HG02885 (cell line): ENCODE results near the gene CERT1.
A peak's percentile ranks its signal among the peaks of the same experiment; 100 is the strongest.
"Not testable (repeated sequence)": the region's sequence is repeated elsewhere in the genome, so short reads cannot be mapped to it uniquely, and the experiment has no call there.

ENCODE experiments used
- ATAC-seq: cut with Tn5 transposase; IDR thresholded peaks from one replicate; pipeline ENCODE4 v1.9.1; 2021; ENCODE audit warnings: mild to moderate bottlenecking; ENCODE audit not compliant: unreplicated experiment, poor library complexity

Gene CERT1

DNA sequence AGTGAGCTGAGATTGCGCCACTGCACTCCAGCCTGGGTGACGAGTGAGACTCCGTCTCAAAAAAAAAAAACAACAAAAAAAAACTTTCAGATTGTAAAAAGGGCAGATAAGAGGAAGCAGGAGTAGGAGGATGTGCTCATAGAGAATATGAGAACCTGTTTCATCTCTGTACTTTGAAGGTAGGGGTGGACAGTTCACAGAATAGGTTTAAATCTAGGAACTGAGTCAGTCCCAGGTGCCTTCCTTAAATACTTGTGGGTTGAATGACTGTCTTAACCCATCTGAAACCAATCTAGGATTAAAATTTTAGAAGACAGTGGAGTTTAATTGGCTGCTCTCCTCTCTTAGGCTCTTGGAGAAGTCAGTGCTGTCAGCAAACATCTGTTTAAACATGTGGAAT, 12.6 kb upstream of the CERT1 start:
- peak; percentile 92 for ATAC-seq

DNA sequence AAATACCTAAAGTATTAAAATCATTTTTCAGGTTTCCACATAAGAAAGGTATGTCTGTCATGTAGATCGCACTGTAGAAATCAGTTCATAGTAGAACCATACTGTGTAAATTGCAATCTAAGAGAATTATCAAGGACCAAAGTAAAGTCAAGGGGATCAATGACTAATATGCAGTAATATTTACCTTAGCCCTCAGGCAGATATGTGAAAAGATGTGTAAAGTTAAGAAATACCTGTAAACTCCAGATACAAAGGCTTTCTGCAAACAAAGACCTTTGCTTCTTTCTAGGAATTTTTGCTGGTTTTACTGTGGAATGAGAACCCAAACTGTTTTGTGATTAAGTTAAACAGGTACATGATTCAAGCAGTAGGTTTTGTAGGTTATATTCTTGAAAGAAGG, 11.8 kb upstream of the CERT1 start:
- ATAC-seq: no peak

DNA sequence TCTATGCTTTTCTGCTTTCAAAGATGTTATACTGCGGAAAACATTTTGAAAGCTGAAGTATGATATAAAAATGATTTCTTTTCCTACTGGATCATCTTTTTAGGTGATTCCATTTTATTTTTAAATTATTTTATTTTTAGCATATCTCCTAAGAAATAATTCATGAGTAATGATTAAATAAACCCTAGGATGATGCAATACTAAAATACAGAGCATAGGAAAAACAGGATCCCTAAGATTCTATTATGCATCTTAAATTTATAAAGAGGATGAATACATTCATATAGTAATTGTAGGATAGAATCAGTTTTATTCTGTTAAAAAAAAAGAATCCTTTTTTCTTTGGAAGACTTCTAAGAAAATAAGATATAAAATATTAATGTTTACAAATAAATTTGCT, 11.1 kb upstream of the CERT1 start:
- ATAC-seq: no peak

DNA sequence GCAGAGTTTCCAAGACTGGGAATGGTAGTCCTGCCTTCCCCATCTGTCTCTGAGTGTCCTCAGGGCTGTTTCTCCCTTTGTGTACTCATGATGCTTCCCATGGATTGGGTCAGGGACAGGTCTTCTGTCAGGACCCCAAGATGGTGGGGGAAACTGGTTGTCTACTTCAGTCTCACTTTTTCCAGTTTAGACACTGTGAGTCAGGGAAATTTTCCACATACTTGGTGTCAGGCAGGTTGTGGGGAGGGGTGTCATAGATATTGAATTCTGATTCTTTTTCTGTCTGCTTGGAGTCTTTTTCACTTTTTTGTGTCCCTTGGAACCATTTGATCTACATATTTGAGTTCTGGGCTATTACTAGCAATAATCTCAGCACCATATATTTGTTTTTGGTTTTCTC, 10.6 kb upstream of the CERT1 start:
- no peak for ATAC-seq

DNA sequence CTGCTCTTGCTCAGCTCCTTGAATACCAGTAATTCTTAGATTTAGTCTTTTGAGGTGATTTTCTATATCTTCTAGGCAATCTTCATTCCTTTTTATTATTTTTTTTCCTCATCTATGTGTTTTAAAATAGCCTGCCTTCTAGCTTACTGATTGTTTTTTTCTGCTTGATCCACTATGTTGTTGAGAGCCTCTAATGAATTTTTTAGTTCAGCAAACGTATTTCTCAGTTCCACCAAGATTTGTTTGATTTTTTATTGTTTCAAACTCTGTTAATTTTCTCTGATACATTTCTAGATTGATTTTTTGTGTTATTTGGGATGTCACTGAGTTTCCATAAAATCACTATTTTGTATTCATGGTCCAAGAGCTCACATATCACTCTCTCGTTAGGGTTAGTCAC, 9.8 kb upstream of the CERT1 start:
- no peak for ATAC-seq

DNA sequence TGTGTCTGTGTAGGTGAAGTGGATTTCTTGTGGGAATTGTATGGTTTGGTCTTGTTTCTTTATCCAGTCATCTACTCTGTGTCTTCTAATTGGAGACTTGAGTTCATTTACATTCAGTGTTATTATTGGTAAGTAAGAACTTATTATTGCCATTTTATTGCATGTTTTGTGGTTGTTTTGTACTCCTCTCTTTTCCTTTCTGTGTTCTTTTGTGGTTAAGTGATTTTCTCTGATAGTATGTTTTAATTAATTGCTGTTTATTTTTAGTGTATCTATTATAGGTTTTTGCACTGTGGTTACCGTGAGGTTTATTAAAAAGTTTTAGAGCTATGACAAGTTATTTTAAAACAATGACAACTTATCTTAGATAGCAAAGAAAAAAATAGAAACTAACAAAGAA, 8.3 kb upstream of the CERT1 start:
- no peak for ATAC-seq

DNA sequence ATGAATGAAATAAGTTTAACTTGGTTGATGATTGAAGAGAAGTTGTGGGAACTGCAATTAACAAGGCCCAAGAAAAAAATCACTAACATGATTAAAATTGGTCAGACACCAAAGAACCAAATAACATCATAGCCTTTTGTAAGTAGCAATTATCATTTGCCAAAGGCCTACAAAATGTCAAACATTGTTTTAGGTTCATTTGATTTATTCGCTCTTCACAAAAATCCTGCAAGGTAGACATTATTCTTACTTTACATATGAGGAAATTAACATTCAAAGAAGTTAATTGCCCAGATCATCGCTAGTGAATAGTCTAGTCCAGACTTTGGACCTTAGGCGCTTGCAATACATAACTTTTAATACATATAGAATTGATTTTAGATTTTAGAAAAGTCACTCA, 2.9 kb upstream of the CERT1 start:
- no peak for ATAC-seq

DNA sequence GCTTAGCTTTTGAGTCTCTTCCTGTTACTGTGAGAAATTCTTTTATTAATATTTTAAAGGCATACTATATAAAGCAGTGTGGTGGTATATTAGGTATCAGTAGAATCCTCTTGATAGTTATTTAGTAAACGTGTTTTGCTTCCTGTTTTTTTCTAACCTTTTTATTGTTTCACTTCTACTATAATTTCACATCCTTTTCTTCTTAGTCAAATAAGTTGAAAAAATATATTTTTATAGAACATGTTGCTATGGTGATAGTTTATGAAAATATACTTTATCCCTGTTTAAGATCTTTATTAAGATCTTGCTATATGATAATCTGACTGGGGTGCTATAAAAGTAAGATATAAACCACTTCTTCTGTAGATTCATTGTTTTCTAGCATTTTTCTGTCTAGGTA, 2.4 kb upstream of the CERT1 start:
- ATAC-seq: no peak

DNA sequence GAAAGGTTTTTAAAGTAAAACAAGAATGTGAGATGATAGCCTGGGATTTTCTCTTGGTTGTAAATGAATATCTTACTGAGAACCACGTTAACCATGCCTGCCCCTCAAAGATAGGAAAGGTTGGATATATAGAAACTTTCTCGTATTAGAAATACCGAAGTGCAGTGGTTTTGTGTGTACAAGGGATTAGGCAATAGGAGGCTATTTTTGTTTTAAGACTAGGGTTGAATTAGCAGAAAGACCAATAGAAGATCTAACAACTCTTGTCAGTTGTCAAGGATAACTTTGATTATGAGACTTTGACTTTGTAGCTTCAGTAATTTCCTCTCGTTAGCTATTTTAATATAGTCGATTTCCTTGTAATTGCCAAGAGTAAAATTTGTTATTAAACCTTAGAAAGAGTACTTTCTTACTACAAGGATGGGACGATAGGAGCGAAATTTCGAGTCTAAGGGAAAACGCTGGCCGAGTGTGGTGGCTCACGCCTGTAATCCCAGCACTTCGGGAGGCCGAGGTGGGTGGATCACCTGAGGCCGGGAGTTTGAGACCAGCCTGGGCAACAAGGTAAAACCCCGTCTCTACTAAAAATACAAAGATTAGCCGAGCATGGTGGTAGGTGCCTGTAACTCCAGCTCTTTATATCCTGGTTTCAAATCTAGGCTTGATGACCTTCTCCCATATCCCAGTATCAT, 1.1 kb upstream of the CERT1 start:
- ATAC-seq: no peak

DNA sequence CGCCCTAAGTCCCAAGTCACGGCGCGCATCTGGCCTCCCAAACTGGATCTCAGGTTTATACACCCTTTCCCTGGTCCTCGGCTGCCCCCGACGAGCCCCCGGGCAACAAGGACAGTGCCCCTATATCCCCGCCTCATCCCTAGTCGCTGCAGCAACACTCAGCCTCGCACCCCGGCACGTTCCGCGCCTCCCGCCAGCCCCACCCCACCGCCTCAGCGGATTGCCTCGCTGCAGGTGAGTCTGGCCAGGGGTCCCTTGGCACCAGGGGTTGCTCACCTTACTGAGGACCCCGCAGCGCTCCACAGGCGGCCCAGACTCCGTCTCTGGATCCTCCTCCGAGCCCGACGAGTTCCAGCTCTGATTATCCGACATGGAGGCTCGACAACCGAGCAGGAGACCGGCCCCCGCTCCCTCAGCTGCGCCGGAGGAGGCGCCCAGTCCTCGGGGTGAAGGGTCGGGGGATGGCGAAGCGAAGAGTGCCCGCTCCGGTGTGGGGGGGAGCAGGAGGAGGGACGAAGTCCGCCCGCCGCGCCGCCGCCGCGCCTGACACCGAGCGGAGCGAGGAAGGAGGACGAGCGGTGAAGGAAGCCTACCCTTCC, 494 bp downstream of the CERT1 start:
- ATAC-seq: peak; percentile 32

DNA sequence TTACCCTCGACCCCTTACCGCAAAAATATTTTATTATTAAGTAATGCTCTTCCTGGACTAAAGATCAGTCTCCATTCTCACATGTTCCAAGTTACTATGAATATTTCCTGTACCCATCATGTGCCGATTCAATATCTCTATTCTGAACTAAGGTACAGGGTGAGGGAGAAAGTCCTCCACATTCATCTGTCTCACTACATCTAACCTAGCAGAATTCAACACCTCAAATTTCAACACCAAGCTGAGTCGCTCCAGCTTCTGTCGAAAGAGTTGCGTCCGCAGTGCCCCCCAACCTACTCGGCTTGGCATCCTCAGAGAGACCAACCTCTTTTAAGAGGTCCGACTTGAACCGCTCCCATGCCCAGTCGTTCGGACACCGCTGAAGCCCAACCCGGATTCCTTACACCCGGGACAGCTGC, 1.0 kb downstream of the CERT1 start:
- no peak for ATAC-seq

DNA sequence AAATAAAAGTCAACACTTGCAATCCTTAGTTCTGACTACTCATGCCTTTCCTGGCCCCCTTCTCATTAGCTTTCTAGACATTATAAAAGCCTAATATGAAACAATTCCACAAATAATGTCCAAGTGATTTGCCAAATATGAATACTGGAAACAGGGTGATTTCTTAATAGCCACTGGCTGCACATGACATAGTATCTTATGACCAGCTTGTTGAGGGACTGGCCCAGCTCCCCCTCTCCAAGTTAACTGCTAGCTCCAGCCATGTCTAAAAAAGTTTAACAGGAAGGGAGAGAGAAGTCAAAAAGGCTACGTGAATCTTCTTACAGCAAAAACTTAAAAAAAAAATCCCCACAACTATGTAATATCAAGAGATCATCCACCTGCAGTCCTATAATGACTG, 1.5 kb downstream of the CERT1 start:
- ATAC-seq: no peak

DNA sequence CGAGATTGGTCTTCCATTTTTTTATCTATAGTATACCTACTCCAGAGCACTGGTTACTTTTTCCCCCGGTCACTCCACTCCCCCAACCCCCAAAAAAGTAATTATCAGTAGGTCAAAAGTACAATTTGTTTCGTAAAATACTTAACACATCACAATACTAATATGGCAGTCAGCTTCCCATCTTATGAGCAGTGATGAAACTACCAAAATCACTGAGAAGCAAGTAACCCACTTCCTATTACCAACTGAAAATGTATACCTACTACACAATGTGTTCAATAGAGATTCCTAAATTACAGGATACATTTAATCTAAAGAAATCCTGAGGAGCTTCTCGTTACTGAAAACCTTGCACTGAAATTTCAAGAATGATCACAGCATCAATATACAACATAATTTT, 1.9 kb downstream of the CERT1 start:
- no peak for ATAC-seq

DNA sequence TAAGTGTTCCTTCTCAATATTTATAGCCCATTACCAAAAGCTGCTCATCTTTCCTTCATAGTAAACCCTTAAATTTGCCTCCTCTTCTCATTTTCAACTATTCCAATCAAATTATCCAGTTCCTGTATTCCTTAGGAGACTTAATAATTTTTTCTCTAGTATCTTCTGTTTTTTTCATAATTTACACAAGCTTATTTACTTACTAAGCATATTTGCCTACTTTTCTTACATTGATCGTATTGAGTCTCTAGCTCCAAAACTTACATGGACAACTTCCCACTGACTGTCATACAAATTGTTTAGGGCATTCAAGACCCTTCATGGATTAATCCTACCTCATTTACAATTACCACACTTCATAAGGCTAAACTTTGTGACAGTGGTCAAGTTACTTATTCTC, 3.6 kb downstream of the CERT1 start:
- no peak for ATAC-seq

DNA sequence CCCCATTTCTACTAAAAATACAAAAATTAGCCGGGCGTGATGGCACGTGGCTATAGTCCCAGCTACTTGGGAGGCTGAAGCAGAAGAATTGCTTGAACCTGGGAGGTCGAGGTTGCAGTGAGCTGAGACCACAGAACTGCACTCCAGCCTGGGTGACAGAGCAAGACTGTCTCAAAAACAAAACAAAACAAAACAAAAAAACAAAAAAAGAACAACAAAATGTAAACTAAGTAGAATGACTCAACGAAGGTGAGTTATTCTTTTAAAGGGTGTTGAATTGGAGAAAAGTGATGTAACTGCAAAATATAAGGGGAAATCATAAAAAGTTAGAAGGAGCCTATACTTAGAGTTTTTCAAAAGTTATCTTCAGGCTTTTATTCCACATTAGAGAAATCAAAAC, 6.3 kb downstream of the CERT1 start:
- ATAC-seq: not testable (repeated sequence)

DNA sequence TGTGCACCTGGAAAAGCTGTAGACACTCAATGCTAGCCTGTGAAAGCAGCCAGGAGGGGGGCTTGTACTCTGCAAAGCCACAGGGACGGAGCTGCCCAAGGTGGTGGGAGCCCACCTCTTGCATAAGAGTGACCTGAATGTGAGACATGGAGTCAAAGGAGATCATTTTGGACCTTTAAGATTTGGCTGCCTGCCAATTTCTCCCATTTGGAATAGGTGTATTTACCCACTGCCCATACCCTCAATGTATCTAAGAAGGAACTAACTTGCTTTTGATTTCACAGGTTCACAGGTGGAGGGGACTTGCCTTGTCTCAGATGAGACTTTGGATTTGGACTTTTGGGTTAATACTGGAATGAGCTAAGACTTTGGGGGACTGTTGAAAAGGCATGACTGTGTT, 12.6 kb downstream of the CERT1 start:
- ATAC-seq: not testable (repeated sequence)

DNA sequence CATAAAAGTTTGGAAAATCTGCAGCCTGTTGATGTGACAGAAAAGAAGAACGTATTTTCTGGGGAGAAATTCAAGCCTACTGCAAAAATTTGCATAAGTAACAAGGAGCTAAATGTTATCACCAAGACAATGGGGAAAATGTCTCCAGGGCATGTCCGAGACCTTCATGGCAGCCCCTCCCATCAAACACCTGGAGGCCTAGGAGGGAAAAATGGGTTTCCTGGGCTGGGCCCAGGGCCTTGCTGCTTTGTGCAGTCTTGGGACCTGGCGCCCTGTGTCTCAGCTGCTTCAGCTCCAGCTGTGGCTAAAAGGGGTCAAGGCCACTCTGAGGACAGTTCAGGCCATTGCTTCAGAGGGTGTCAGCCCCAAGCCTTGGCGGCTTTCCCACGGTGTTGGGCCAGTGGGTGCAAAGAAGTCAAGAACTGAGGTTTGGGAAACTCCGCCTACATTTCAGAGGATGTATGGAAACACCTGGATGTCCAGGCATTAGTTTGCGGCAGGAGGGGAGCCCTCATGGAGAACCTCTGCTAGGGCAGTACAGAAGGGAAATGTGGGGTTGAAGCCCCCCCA, 13.1 kb downstream of the CERT1 start:
- ATAC-seq: no peak

DNA sequence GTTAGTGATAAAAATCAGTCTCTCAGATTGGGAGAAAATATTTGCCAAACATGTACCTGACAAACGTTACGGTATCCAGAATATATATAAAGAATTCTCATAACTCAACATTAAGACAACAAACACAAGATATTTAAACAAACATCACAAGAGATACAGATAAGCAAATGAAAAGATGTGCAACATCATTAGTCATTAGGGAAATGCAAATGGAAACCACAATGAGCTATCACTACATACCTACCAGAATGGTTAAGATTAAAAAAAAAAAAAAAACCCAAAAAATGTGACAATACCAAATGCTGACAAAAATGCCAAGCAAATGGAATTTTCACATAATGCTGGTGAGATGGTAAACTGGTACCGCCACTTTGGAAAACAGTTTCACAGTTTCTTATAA, 15.4 kb downstream of the CERT1 start:
- ATAC-seq: no peak

DNA sequence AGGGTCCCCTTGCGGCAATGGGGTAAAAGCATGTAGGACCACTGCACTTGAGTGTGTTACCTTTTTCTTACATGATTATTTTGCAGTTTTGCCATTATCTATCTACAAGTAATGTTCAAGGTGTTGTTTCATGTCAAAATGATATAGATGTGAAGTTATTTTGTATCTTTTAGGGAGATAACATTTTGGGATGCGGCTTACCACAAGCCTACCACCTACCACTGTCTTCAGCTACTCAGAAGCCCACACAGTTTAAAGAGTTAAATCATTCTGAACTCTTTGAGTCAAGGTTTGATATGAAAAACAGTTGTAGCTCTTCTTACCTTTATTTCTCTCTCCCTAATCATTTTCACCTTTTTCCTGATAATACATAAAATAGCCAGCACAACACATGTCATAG, 19.8 kb downstream of the CERT1 start:
- no peak for ATAC-seq

DNA sequence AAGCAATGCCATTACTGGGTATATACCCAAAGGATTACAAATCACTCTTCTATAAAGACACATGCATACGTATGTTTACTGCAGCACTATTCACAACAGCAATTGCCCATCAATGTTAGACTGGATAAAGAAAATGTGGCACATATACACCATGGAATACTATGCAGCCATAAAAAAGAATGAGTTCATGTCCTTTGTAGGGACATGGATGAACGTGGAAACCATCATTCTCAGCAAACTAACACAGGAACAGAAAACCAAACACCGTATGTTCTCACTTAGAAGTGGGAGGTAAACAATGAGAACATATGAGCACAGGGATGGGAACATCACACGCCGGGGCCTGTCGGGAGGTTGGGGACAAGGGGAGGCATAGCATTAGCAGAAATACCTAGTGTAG, 21.6 kb downstream of the CERT1 start:
- not testable (repeated sequence) for ATAC-seq

DNA sequence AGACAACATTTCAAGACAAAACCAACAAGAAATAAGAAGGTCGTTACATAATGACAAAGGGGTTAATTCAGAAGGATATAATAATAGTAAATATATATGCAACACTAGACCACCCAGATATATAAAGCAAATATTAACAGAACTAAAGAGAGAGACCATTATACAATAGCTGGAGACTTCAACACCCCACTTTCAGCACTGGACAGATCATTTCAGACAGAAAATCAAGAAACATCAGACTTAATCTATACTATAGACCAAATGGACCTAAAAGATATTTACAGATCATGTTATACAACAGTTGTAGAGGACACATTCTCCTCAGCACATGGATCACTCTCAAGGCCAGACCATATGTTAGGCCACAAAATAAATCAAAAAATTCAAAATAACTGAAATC, 26.8 kb downstream of the CERT1 start:
- ATAC-seq: no peak

DNA sequence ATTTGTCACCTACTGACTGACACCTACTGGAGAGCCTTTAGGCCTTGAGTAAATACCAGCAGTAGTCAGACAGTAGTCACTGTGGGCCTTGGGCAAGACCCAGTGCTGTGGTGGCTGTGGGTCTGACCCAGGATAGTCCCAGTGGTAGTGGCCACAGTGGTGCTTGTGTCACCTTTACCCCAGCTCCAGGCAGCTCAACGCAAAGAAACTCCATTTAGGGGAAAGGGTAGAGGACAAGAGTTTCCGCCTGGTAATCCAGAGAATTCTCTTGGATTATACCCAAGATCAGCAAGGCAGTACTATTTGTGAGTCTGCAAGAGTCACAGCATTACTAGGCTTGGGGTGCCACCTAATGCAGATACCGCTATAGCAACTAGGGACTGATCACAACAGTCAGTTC, 28.9 kb downstream of the CERT1 start:
- ATAC-seq: no peak
